ENCODE data around the gene IBTK. TPM values are rescaled to one million over a fixed set of nuclear protein-coding genes. Genes with fewer than 3 reads are reported as not detected.
A peak's percentile ranks its signal among the peaks of the same experiment; 100 is the strongest.
"Not testable (repeated sequence)": the region's sequence is repeated elsewhere in the genome, so short reads cannot be mapped to it uniquely, and the experiment has no call there.

The IBTK gene
- 62.5 and 83.3 TPM in 2 replicates for total RNA-seq

DNA sequence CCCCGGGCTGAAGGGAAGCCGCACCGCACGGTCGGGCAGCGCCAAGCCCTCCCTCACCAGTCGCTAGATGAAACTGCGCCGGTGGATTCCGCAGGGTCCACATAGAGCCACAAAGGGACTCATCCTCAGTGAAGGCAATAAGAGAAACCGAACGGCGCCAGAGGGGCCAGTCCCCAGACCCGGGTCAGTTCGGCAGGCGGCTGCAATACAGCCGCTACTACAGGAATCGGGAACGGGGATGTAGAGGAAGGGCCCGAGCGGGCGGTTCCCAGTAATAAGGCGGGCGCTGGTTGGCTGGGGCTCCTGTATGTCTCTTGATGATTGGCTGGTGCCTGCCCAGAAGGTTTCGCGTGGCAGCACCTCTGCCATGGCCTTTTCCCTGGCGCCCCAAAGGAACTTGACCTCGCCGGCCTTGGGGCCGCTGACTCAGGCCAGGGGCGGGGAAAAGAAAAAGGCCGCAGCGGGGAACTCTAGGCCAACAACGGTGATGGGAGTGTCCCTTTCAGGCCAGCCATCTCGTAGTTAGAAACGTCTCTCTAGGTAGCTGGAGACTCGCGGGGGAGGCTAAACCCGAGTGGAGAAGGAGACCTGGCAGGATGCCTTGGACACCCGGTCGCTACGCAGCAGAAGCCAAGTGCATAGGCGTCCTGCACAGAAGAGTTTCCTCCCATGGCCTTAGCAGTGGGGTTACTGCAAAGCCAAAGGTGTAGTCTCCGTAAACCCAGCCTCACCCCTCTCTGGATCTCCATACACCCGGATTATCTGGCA is at the start of gene IBTK:
Gene IBTK, minus strand, starts transcription at position 240 of the 768 bp plus-strand sequence. CDS start 7,258 bp downstream, outside the sequence.
- peak within 1 kb of the TSS; percentile 79 for H3K4me3 ChIP-seq (ENCODE audit: low read depth, low read length)
- DNase-seq (ENCODE audit: low read depth), result peak; percentile 96
- TF ChIP-seq, protein P1, sequence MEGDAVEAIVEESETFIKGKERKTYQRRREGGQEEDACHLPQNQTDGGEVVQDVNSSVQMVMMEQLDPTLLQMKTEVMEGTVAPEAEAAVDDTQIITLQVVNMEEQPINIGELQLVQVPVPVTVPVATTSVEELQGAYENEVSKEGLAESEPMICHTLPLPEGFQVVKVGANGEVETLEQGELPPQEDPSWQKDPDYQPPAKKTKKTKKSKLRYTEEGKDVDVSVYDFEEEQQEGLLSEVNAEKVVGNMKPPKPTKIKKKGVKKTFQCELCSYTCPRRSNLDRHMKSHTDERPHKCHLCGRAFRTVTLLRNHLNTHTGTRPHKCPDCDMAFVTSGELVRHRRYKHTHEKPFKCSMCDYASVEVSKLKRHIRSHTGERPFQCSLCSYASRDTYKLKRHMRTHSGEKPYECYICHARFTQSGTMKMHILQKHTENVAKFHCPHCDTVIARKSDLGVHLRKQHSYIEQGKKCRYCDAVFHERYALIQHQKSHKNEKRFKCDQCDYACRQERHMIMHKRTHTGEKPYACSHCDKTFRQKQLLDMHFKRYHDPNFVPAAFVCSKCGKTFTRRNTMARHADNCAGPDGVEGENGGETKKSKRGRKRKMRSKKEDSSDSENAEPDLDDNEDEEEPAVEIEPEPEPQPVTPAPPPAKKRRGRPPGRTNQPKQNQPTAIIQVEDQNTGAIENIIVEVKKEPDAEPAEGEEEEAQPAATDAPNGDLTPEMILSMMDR (IDR thresholded peaks at IDR 0.05; ENCODE audit: insufficient read depth, low read depth, low read length), result no peak

- DNase-seq (ENCODE audit: low read depth), result peak; percentile 22
- TF ChIP-seq, protein P1 (IDR thresholded peaks at IDR 0.05; ENCODE audit: insufficient read depth, low read depth, low read length), result no peak
Observed at GRCh38 chr6:82283771-82284410, 36.3 kb upstream of the IBTK start.

DNA sequence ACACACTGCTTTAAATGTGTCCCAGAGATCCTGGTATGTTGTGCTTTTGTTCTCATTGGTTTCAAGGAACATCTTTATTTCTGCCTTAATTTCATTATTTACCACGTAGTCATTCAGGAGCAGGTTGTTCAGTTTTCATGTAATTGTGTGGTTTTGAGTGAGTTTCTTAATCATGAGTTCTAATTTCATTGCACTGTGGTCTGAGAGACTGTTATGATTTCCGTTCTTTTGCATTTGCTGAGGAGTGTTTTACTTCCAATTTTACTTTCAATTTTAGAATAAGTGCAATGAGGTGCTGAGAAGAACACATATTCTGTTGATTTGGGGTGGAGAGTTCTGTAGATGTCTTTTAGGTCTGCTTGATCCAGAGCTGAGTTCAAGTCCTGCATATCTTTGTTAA is 34.0 kb upstream of the IBTK start:
- DNase-seq (ENCODE audit: low read depth); H3K4me3 ChIP-seq (ENCODE audit: low read depth, low read length): not testable (repeated sequence)

More at GRCh38 chr6:82283771-82284410, 36.3 kb upstream of the IBTK start:
- H3K4me3 ChIP-seq (ENCODE audit: low read depth, low read length), result no peak overlapping the region

DNA sequence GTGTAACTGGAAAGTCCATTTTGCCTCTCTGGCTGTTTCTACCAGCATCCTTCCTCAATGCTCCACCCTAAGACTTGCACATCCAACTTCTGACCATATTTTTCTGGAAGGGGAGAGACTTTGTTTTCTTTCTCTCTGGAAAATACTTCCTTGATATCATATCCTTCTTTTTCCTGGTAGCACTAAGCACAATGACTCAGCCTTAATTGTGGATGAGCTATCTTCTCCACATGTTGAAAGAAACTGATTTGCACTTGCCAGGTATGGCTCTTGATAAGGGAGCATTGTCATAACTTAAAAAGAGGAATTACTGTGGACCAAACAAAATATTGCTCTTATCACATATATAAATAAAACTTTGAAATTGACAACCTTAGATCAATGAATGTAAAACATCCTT is 30.1 kb upstream of the IBTK start:
- no peak for DNase-seq (ENCODE audit: low read depth)
- H3K4me3 ChIP-seq (ENCODE audit: low read depth, low read length), result no peak overlapping the region
- TF ChIP-seq, protein P1 (IDR thresholded peaks at IDR 0.05; ENCODE audit: insufficient read depth, low read depth, low read length), result no peak

- TF ChIP-seq, protein P1 (IDR thresholded peaks at IDR 0.05; ENCODE audit: insufficient read depth, low read depth, low read length), result no peak
- DNase-seq (ENCODE audit: low read depth), result no peak
Observed at GRCh38 chr6:82275686-82276085, 28.1 kb upstream of the IBTK start.

GRCh38 chr6:82273295-82273694 is 25.8 kb upstream of the IBTK start:
- no peak overlapping the region for H3K4me3 ChIP-seq (ENCODE audit: low read depth, low read length)
- TF ChIP-seq, protein P1 (IDR thresholded peaks at IDR 0.05; ENCODE audit: insufficient read depth, low read depth, low read length), result no peak
- DNase-seq (ENCODE audit: low read depth), result no peak

More at GRCh38 chr6:82275686-82276085, 28.1 kb upstream of the IBTK start:
- no peak overlapping the region for H3K4me3 ChIP-seq (ENCODE audit: low read depth, low read length)

DNA sequence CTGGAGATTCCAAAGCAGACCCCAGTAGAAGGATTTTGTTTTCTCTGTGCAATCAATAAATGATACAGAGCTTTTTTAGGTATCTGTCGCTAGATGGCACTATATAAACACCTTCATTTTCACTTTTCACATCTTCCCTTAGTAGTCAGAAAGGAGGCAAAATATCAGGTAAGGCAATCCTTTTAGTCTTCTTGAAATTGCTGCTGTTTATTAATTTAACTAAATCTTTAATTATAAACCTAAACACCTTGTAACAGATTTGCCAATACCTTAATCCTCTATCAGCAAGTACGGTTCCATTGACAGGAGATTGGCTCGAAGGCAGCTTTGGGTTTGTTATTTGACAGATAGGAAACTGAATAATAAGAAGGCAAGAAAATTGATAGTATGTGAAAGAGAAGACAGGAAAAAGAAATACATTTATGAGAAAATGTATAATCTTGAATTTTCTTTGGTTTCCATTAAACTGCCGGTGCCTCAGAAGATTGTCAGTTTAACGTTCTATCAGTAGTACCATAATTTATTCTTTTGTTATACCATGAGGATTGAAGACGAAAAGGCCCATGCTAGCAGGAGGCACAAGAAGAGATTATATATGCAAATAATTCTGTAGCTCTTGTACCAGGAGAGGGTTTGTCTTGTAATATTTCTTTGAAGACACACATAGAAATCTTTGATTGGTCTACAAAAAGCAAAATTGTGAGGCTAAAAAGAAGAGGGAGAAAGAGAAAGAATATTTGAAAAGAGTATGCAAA is 23.5 kb upstream of the IBTK start:
- TF ChIP-seq, protein P1 (IDR thresholded peaks at IDR 0.05; ENCODE audit: insufficient read depth, low read depth, low read length), result peak; percentile 62
- H3K4me3 ChIP-seq (ENCODE audit: low read depth, low read length), result no peak overlapping the region
- DNase-seq (ENCODE audit: low read depth), result peak; percentile 48
